Spleen (tissue), 7 donors: ENCODE data around the gene MGST2.

Source experiments
- POLR2A ChIP-seq, 3 donors: fragments of 450-650 bp; IDR thresholded peaks; one replicate each; pipeline ENCODE4 v1.5.1; 2017; ENCODE audit warnings: antibody characterized with exemption in 3 of 3, mild to moderate bottlenecking in 1 of 3
- TF ChIP-seq, protein P1 (sequence below), 11 experiments: fragments of 200-600 bp in 7 of 11; fragments of 450-650 bp in 4 of 11; sonication (generic) in 4 of 11; IDR thresholded peaks in 8 of 11; conservative IDR thresholded peaks in 3 of 11; 1 replicate in 7 of 11; 2 replicates in 4 of 11; pipeline versions ENCODE4 v1.4.0 to v1.8.0; 2016 to 2021; ENCODE audit warnings: antibody characterized with exemption in 11 of 11, inconsistent platforms in 4 of 11, mild to moderate bottlenecking in 1 of 11
- donor health status: DM: no; HTN: no; CAD: no; lungs with moderate emphysema.
- donor health status: DM: no; HTN: no; CAD: no.
- donor health status: DM: no; HTN: no; CAD: no.

DNA sequence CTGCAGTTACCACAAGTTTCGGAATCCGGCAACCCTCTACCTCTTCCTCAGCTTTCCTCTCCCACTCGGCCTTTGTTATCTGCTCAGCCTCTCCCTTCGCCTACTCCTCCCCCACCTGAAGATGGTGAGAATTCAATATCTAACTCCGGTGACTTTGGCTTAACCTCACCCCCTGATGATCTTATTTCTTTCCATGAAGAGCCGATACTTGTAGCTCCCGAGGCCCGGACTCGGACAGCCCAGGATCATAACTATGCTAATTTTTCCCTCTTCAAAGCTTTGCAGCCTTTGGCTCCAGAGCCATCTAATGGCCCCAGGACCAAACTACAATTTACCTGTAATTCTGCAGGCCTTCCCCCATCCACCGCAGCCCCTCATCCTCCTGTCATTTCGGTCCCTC, 32.0 kb upstream of the MGST2 start:
- TF ChIP-seq, protein P1, sequence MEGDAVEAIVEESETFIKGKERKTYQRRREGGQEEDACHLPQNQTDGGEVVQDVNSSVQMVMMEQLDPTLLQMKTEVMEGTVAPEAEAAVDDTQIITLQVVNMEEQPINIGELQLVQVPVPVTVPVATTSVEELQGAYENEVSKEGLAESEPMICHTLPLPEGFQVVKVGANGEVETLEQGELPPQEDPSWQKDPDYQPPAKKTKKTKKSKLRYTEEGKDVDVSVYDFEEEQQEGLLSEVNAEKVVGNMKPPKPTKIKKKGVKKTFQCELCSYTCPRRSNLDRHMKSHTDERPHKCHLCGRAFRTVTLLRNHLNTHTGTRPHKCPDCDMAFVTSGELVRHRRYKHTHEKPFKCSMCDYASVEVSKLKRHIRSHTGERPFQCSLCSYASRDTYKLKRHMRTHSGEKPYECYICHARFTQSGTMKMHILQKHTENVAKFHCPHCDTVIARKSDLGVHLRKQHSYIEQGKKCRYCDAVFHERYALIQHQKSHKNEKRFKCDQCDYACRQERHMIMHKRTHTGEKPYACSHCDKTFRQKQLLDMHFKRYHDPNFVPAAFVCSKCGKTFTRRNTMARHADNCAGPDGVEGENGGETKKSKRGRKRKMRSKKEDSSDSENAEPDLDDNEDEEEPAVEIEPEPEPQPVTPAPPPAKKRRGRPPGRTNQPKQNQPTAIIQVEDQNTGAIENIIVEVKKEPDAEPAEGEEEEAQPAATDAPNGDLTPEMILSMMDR (IDR thresholded peaks at IDR 0.05 in 8 of 11, conservative IDR thresholded peaks at IDR 0.05 in 3 of 11), result no peak
- no peak for TF ChIP-seq POLR2A (IDR thresholded peaks at IDR 0.05)
